TTC549 (cell line): ENCODE data around the gene EEA1.

ENCODE experiments used
- FAIRE-seq: peaks from 2 replicates; lab custom pipeline; 2012; peaks lifted over from hg19 to GRCh38; lab: Jason Lieb, UNC

Gene EEA1

DNA sequence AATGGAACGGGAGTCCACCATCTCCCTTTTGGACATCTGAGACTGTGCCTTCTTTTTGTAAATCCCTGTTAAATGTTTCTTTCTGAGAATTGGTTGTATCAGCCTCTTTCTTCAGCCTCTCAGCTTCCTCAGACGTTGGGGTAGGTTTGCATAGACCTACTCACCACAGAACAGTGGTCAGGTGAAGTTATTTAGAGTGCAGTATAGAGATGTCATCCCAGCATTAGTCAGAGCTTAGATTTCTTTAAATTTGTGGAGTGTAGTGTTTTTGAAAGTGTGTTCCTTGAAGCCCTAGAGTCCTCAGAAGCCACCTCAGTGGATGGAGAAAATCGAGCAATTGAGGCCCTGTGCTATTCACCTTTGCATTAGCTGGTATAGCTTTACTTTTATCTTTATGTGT is 8.9 kb upstream of the EEA1 start:
- FAIRE-seq: no peak

DNA sequence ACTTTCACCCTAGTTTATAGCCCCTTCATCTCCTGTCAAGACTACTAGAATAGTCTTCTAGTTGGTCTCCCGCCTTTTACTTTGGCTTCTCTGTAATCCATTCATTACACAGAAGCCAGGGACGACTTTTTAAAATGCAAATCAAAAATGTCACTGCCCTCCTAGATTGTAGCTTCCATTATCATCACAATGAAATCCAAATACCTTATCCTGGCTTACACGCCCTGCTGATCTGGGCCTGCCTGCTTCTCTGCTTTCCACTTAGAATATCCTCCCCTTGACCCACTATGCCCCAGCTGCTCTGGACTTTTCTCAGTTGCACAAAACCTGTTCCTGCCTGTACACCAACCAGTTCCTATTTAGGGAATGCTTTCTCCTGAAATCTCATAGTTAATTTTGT is 4.5 kb upstream of the EEA1 start:
- no peak for FAIRE-seq

DNA sequence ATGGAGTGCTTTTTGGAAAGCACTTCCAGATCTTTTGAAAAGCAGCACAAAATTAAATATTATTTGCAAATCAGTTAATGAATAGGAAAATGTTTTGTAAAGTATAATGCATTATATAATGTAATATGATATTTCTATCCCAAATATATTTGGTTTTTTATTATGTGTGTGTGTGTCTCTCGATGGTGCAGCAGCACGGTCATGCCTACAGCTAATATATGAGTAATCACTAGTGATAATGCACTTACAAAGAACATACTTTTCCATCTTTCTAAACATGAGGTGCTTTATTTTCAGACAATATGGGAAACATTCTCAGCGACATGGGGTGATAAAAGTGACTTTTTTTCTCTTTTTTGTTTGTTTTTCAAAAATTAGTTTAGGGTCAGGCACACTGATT is 1.3 kb upstream of the EEA1 start:
- no peak for FAIRE-seq

DNA sequence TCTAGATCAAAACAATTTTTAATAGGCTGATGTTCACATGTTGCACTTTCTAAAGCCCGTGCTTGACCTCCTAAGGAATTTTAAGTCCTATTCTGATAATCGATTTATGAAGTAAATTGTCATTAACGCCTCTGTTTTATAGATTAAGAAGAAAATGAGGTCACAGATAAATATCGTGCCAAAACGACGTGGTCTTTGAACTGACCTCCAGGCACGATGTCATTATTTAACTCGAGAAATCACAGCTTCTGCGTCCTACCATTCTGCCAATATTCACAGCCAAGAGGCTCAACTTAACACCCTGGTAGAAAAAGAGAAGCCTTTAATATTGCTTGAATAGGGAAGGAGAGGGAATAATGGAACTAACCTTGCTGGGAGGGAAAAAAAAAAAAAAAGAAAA is 888 bp upstream of the EEA1 start:
- FAIRE-seq: no peak

DNA sequence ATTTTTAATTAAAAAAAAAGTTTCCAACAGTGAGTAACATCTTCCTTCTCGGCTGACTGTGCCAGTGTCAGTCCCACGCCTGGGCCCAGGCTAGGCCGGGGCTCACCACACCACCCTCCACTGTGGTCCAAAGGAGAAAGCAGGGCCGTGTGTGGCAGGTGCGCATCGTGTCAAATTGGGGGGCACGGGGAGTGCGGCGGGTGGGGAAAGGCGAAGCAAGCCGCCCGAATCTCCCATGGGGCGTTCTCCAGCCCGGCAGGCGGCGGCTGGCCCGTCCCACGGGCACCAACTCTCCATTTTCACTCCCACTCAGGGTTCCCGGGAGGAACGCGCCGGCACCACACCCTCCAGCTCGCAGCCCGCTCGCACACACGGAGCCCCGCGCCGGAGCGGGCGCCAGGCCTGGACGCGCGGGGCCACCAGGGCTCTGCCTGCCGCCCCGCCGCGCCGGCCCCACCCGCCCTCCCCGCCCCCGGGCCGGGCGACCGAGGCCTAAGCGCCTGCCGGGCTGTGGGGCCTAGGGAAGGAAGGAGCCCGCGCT is 604 bp downstream of the EEA1 start:
- FAIRE-seq: no peak

DNA sequence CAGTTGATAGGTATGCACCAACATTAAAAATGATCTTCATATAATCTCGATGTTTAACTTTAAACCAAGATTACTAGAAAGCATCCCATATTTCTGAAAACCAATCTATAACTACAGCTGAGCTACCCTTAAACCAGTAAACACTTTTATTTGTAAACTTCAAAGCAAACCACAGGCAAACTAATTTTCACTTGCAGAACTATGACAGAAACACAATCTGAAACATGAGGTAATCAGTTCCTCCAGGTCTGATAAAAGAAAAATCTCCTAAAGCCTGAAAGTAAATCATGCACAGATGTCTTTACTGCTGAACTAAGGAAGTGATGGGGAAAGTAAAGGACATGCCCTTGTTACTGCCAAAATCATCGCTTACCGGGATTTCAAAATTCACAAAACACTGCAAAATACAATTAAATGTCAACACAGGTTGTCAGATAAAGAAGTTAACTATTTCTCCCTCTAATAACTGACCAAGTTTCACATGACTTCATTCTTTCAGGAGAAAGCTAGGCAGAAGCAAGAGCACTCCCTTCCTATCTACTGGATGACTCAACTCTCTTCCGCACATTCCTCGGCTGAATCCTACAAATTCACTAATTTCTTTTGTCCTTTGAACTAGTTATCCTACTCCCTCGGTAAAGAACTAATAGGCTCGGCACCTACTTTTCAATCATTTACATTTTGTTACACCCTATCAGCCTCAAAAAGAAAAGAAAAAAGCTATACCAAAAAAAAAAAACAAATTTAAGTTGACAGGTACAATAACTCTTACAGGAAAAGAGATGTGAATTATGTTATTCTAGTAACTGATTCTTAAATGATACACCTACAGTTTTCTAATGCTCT is 1.4 kb downstream of the EEA1 start:
- no peak for FAIRE-seq

DNA sequence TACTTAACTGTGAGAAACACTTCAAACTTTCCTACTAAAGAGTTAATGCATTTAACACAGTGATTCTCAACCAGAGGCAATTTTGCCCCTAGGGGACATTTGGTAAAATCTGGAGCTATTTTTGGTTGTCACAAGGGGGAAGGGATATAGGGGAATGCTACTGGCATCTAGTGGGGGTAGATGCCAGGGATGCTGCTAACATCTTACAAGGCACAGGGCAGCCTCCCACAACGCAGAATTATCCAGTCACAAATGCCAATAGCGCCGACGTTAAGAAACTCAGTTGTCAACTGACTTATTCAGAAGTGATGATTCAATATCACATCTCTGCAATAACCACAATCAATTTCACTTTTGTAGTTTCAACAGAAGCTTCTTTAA is 2.0 kb downstream of the EEA1 start:
- FAIRE-seq: no peak

DNA sequence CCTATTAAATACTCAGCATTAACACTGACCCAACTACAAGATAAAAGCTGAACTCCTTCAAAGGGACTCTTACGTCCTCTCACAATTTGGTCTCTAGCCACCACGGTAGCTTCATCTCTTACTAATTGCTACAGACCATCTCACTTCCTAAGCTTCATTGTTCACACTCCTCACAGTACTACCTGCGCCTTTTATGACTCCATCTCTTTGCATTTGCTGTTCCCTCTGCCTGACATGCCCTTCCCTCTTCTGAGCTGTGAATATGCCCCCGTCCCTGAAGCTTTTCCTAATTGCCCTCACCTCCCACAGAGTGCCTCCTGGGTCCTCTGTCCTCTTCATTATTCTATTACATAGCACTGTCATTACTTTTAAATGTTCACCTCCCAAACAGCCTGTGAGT is 2.5 kb downstream of the EEA1 start:
- FAIRE-seq: no peak

DNA sequence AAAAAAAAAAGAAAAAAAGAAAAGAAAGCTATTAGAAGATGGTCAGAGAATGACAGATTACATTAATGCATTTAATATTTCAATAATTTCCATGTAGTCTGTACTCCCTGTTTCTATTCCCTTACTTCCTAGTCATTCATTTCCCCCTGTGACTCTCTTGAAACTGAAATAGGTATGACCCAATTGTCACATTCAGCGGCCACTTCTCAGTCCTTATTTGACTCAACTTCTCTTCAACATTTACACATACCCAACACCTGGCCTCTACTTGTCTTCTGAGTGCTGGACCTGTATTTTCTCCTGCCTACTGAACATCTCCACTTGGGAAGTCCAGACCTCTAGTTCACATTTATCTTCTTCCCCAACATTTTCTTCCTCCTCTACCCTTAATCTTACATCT is 7.2 kb downstream of the EEA1 start:
- no peak for FAIRE-seq

DNA sequence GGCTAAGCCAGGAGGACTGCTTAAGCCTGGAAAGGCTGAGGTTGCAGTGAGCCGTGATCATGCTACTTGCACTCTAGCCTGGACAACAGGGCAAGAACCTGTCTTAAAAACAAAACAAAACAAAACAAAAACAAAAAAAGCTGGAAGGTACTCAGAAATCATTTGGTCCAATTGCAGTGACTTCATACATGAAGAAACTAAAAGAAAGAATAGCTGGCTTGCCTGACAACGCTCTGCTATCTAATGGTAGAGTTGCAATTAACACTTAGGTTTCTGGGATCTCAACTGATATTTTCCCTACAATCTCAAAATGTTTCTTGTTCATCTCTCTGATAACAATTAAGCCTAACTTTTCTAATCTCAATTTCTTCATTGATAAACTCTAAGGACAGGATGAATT is 13.7 kb downstream of the EEA1 start:
- FAIRE-seq: no peak

DNA sequence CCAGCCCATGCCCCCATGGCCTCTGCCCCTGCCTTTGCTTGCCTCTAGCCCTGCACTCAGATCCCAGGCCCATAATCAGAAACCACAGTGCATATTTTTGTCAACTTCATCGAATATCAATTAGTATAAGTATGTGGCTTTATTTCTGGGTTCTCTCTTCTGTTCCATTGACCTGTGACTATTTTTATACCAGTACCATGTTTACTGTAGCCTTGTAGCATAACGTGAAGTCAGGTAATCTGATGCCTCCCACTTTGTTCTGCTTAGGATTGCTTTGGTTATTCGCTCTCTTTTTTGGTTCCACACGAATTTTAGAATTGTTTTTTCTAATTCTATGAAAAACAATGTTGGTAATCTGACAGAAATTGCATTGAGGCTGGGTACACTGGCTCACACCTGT is 14.9 kb downstream of the EEA1 start:
- no peak for FAIRE-seq

DNA sequence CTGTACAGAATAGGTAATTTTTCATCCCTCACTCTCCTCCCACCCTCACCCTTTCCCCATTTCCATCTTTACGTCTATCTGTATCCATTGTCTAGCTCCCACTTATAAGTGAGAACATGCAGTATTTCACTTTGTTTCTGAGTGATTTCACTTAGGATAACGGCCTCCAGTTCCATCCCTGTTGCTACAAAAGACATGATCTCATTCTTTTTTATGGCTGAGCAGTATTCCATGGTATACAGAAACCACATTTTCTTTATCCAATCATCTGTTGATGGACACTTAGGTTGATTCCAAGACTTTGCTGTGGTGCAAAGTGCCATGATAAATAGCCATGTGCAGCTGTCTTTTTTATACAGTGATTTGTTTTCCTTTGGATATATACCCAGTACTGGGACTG is 16.4 kb downstream of the EEA1 start:
- FAIRE-seq: no peak

DNA sequence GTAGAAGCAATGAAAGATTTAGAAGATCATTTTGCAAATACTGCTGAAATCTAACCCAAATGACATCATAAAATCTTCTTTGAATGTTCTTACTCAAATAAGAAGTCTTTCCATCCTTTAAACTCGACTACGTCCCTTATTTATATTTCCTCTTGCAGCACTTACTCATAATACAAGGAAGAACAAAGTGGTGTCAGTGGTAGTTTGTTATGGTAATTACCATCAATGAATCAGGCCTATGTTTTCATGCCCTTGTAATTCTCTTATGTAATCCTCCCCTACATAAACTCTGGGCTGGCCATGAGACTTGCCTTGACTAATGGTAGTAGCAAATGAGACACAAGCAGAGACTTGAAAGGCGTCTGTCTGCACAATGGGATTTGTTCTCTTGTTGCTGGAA is 17.0 kb downstream of the EEA1 start:
- FAIRE-seq: no peak

DNA sequence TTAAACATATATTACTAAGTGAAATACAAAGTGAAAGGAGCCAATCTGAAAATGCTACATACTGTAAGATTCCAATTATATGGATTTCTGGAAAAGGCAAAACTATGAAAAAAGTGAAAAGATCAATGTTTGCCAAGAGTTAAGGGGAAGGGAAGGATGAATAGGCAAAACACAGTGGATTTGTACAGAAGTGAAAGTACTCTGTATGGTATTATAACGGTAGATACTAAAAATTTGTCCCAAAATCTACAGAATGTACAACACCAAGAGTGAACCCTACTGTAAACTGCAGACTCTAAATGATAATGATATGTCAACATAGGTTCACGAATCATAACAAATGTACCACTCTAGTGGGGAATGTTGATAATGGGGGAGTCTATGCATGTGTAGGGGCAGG is 17.8 kb downstream of the EEA1 start:
- no peak for FAIRE-seq

DNA sequence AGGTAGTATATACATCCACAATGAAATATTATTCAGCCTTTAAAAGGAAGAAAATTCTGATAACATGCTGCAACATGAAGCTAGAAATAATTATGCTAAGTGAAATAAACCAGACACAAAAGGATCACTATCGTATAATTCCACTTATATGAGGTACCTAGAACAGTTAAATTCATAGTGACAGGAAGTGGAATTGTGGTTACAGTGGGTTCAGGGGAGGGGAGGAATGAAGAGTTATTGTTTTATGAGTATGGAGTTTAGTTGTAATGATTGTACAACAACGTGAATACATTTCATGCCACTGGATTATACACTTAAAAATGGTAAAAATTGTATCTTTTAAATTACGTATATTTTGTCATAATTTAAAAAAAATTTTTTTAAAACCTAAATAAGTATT is 21.0 kb downstream of the EEA1 start:
- no peak for FAIRE-seq

DNA sequence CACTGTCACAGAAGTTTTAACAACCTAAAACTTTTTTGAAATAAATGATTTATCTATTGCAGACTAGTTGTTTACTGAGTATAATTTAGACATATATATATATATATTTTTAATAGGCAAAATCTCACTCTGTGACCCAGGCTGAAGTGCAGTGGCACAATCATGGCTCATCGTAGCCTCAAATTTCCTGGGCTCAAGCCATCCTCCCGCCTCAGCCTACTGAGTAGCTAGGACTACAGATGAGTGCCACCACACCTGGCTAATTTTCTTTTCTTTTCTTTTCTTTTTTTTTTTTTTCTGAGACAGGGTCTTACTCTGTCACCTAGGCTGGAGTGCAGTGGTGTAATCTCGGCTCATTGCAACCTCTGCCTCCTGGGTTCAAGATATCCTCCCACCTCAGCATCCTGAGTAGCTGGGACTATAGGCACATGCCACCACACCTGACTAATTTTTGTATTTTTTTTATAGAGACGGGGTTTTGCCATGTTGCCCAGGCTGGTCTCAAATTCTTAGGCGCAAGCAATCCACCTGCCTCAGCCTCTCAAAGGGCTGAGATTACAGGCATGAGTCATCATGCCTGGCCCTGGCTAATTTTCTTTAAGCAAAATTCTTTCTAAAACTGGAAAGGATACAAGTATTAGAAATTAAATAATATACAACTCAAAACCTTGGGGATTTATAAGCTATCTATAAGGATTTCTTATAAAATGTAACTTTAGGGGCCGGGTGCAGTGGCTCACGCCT is 23.1 kb downstream of the EEA1 start:
- FAIRE-seq: no peak

DNA sequence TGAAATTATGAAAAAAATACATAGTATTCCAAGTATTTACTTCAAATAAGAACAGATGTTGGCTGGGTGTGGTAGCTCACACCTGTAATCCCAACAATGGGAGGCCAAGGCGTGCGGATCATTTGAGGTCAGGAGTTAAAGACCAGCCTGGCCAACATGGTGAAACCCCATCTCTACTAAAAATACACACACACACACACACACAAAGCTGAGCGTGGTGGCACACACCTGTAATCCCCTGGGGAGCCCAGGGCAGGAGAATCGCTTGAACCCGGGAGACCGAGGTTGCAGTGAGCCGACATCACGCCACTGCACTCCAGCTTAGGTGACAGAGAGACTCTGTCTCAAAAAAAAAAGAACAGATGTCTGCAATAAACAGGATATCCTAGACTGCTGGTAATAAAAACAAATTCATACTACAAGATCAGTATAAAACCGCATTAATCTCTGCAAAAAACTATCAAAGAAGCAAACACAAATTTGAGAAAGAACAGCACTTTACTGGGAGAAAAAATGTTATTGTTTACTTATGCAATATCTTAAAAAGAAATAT is 23.8 kb downstream of the EEA1 start:
- FAIRE-seq: no peak

DNA sequence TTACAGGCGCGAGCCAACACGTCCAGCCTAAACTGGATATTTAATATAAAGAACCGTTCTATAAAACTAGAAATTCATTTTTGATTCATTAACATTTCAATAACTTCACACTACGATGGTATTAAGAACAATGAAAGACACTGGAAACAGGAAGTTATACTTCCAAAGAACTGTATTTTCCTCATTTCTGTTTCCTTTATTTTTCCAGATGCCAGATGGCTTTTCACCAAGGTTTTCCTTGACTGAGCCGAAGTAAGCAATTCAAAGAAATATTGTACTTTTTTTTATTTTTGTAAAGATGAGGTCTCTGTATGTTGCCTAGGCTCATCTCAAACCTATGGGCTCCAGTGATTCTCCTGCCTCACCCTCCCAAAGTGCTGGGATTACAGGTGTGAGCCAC is 28.2 kb downstream of the EEA1 start:
- FAIRE-seq: no peak

DNA sequence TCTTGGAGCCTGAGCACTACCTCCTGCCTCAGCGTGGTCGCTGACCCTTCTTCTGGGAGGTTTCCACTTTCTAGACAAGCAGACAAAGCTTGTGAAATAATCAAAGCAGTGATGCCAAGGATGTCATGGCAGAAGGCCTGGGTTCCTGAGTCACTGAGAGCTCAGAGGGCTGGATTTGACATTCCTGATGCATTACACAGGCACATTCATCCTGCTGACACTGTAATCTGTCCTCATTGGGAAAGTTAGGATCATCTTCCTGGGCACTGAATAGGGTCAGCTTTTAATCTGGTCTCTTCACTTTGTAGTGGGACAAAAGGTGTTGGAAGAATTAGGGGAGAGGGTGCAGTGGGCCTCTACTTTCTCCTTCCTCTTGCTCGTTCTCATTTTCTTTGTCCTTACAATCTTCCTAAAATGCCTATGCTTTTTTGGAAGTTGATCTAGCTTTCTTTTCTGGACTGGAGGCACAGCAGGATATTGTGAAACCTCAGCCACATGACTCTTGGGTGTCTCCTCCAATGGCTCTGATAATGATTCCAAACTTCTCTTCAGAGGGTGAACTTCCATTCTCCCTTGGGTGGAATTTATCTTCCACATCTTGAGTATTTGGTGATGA is 29.6 kb downstream of the EEA1 start:
- FAIRE-seq: no peak

DNA sequence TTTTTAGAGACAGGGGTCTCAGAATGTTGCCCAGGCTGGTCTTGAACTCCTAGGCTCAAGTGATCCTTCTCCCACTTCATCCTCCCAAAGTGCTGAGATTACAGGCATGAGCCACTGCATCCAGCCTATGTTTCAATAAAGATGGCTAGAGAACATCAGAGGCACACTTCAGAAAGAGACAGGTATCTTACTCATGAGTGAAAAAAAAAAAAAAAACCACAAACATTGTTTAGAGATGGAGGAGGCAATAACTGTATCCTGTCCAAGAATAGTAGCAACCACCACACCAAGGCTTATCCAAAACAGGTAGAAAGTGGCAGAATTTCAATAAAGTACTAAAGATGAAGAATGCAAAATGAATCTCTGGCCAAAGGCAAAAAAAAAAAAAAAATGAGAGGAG is 30.3 kb downstream of the EEA1 start:
- FAIRE-seq: no peak

DNA sequence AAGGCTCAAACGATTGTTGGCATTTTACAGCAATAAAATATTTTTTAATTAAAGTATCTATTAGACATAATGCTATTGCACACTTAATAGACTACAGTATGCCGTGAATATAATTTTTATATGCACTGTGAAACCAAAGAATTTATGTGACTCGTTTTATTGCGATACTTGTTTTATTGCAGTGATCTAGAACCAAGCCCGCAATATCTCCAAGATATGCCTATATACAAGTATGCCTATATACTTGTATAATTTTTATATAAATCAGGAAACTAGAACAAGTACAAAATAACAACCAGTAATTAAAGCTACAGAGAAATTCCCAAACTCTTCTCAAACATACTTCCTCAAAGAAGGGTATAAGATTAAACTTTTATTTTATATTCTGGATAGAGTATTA is 31.3 kb downstream of the EEA1 start:
- no peak for FAIRE-seq

DNA sequence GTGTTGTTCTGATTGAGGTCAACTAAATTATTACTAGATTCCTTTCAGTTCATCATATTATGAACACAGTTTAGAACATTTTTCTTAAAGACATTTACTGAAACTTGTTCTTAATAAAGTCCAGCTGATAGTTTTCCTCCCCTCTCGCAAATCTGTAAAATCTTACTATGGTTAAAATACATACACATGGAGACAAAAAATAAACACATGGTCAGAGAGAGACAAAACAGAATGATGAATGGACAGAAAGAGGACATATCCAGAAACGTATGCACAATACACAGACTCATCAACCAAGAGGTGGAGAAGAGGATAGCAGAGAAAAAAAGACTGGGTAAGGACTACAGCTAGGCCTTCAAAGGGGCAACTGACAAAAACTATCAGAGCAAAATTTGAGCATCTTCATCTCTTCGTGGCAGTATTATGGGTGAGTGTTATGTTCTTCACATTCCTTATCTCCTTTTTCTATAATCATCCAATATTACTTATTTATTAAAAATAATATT is 38.4 kb downstream of the EEA1 start:
- no peak for FAIRE-seq

DNA sequence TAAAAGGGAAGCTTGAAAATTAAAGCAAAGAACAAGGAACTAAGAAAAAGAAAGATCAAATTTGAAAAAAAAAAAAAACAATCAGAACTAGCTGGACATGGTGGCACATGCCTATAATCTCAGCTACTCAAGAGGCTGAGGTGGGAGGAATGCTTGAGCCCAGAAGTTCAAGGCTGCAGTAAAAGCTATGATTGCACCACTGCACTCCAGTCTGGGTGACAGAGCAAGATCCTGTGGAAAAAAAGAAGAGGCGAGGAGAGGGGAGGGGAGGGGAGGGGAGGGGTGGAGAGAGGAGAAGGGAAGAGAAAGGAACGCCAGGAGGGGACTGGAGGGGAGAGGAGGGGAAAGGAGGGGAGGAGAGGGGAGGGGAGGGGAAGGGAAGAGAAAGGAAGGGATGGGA is 43.0 kb downstream of the EEA1 start:
- FAIRE-seq: no peak
